GM23338 (cell line): Measurements from ENCODE around the gene EIF3K. TPM values are rescaled to one million over a fixed set of nuclear protein-coding genes. Genes with fewer than 3 reads are reported as not detected.

Experiments
- ATAC-seq: fragments of 200-7000 bp; cut with Tn5 transposase; 3 replicates; pipeline ENCODE4 v1.9.1; 2020
- DNase-seq: peaks from one replicate; pipeline ENCODE4 v3.0.0-alpha.2; 2015; ENCODE audit warnings: low spot score
- H2AFZ ChIP-seq: fragments of 200-600 bp; sonication (generic); 2 replicates; pipeline ENCODE4 v1.8.0; 2016; ENCODE audit warnings: antibody characterized with exemption, mild to moderate bottlenecking, moderate library complexity
- H3F3A ChIP-seq: fragments of 200-600 bp; sonication (generic); replicated peaks from 2 replicates; pipeline ENCODE4 v1.8.0; 2017; ENCODE audit warnings: antibody characterized with exemption, mixed run types, low read depth
- H3K27ac ChIP-seq: fragments of 200-600 bp; sonication (generic); 2 replicates; pipeline ENCODE4 v1.6.1; 2016; ENCODE audit warnings: low read depth
- H3K27me3 ChIP-seq: fragments of 200-600 bp; sonication (generic); 2 replicates; pipeline ENCODE4 v1.8.0; 2016; ENCODE audit warnings: mild to moderate bottlenecking, mixed run types, moderate library complexity; ENCODE audit not compliant: insufficient read depth
- H3K36me3 ChIP-seq: fragments of 200-600 bp; sonication (generic); 2 replicates; pipeline ENCODE4 v1.8.0; 2016; ENCODE audit warnings: mild to moderate bottlenecking; ENCODE audit not compliant: insufficient read depth
- H3K4me1 ChIP-seq: fragments of 200-600 bp; sonication (generic); 2 replicates; pipeline ENCODE4 v1.8.0; 2016; ENCODE audit warnings: mild to moderate bottlenecking, moderate library complexity; ENCODE audit not compliant: insufficient read depth
- H3K4me2 ChIP-seq: fragments of 200-600 bp; sonication (generic); 2 replicates; pipeline ENCODE4 v1.7.1; 2017; ENCODE audit warnings: mixed run types
- H3K4me3 ChIP-seq: fragments of 200-600 bp; sonication (generic); 2 replicates; pipeline ENCODE4 v1.6.1; 2016; ENCODE audit warnings: mixed run types
- H3K79me2 ChIP-seq: fragments of 200-600 bp; sonication (generic); replicated peaks from 2 replicates; pipeline ENCODE4 v1.8.0; 2017; ENCODE audit warnings: mild to moderate bottlenecking; ENCODE audit not compliant: insufficient read depth
- H3K9me2 ChIP-seq: fragments of 200-600 bp; sonication (generic); 2 replicates; pipeline ENCODE4 v1.8.0; 2017; ENCODE audit not compliant: insufficient read depth
- H4K20me1 ChIP-seq: fragments of 200-600 bp; sonication (generic); replicated peaks from 2 replicates; pipeline ENCODE4 v1.8.0; 2017; ENCODE audit warnings: mild to moderate bottlenecking; ENCODE audit not compliant: insufficient read depth
- H3K27ac Mint-ChIP-seq: 2 replicates; pipeline ENCODE4 v1.8.0; 2020; ENCODE audit warnings: inconsistent platforms, mild to moderate bottlenecking, moderate library complexity, mixed read lengths
- H3K27me3 Mint-ChIP-seq: 3 replicates; pipeline ENCODE4 v1.8.0; 2022; ENCODE audit warnings: low read depth, mild to moderate bottlenecking, moderate library complexity, mixed read lengths, inconsistent platforms; ENCODE audit not compliant: insufficient read depth, poor library complexity
- H3K36me3 Mint-ChIP-seq: 3 replicates; pipeline ENCODE4 v1.8.0; 2021; ENCODE audit warnings: low read depth, mild to moderate bottlenecking, inconsistent platforms, moderate library complexity, mixed read lengths
- H3K4me1 Mint-ChIP-seq: 3 replicates; pipeline ENCODE4 v1.8.0; 2020; ENCODE audit warnings: mild to moderate bottlenecking, inconsistent platforms, mixed read lengths
- H3K4me3 Mint-ChIP-seq: 3 replicates; pipeline ENCODE4 v1.8.0; 2021; ENCODE audit warnings: moderate library complexity, mild to moderate bottlenecking, inconsistent platforms, mixed read lengths
- H3K9me3 Mint-ChIP-seq: 3 replicates; pipeline ENCODE4 v1.8.0; 2020; ENCODE audit warnings: moderate library complexity, mild to moderate bottlenecking, inconsistent platforms, mixed read lengths
- CREB1 ChIP-seq: fragments of 250-450 bp; sonication (Bioruptor Pico); IDR thresholded peaks from 2 replicates; pipeline ENCODE4 v1.5.0; 2020; ENCODE audit warnings: low read depth, mild to moderate bottlenecking, moderate library complexity
- EZH2phosphoT487 ChIP-seq: fragments of 200-600 bp; sonication (generic); IDR thresholded peaks from one replicate; pipeline ENCODE4 v1.8.1; 2018; ENCODE audit warnings: antibody characterized with exemption; ENCODE audit not compliant: unreplicated experiment
- JUNB ChIP-seq: IDR thresholded peaks from one replicate; pipeline ENCODE4 v1.6.1; 2016; ENCODE audit warnings: antibody characterized with exemption; ENCODE audit not compliant: unreplicated experiment
- POLR2AphosphoS5 ChIP-seq: IDR thresholded peaks from 2 replicates; pipeline ENCODE4 v1.6.1; 2016; ENCODE audit warnings: antibody characterized with exemption, low read depth
- ZNF114 ChIP-seq: fragments of 250-450 bp; sonication (Bioruptor Pico); IDR thresholded peaks from 2 replicates; pipeline ENCODE4 v1.5.0; 2020; ENCODE audit warnings: mild to moderate bottlenecking, moderate library complexity
- ZNF462 ChIP-seq: fragments of 250-450 bp; sonication (Bioruptor Pico); IDR thresholded peaks from 2 replicates; pipeline ENCODE4 v1.5.0; 2020; ENCODE audit warnings: mild to moderate bottlenecking, moderate library complexity
- polyA plus RNA-seq: library from polyadenylated mRNA; unstranded; fragments of >200 nt; fragmentation: Nextera tagmentation; extraction: Ambion mirVana; gene quantifications from 2 replicates; pipeline ENCODE4 v1.2.1, GENCODE V29; 2016
- total RNA-seq: library from RNA; depleted of rRNA; stranded (reverse); fragments of >200 nt; shearing (Covaris generic); gene quantifications from 2 replicates; pipeline ENCODE4 v1.2.3, GENCODE V29; 2014
- TF ChIP-seq, protein P1 (sequence below): IDR thresholded peaks from 2 replicates; pipeline ENCODE4 v1.6.1; 2016; ENCODE audit warnings: antibody characterized with exemption
- TF ChIP-seq, protein P2 (sequence below): IDR thresholded peaks from one replicate; pipeline ENCODE4 v1.6.1; 2018; ENCODE audit warnings: antibody characterized with exemption; ENCODE audit not compliant: unreplicated experiment

Gene EIF3K
- total and polyA plus RNA-seq, 2 experiments from 2014 or later: 226 to 509 TPM

- TF ChIP-seq ZNF462 (CRISPR knock-in tag) (no peak), ZNF114 (CRISPR knock-in tag) (no peak)
Observed at GRCh38 chr19:38614289-38614688, 4.7 kb upstream of the EIF3K start (continued).

- Mint-ChIP-seq H3K4me3 (no peak overlapping the region; the same call in 2 of the 3 replicates), H3K4me1 (peaks cover 22% of the 10 kb centered on the region), H3K27me3 (peaks cover 28% of the 10 kb centered on the region), H3K36me3 (peaks cover 13% of the 10 kb centered on the region), H3K27ac (no peak overlapping the region), H3K9me3 (no peaks in the 10 kb centered on the region)
- TF ChIP-seq ZNF114 (CRISPR knock-in tag) (no peak), POLR2AphosphoS5 (no peak)
- ATAC-seq (no peak), DNase-seq (no peak)
- H2AFZ ChIP-seq: no peak overlapping the region
- peaks cover 17% of the 10 kb centered on the region for H3F3A ChIP-seq
- H3K79me2 ChIP-seq: peaks cover 10% of the 10 kb centered on the region
- no peaks in the 10 kb centered on the region for H3K9me2 ChIP-seq
- no peak overlapping the region for H3K27ac ChIP-seq
- H3K36me3 ChIP-seq: no peaks in the 10 kb centered on the region
- H3K4me1 ChIP-seq: peaks cover 9% of the 10 kb centered on the region
- H3K4me3 ChIP-seq: no peak overlapping the region
- H3K27me3 ChIP-seq: no peaks in the 10 kb centered on the region
- peaks cover 5% of the 10 kb centered on the region for H4K20me1 ChIP-seq
- H3K4me2 ChIP-seq: no peak overlapping the region
Observed at GRCh38 chr19:38615007-38615581, 3.9 kb upstream of the EIF3K start.

DNA sequence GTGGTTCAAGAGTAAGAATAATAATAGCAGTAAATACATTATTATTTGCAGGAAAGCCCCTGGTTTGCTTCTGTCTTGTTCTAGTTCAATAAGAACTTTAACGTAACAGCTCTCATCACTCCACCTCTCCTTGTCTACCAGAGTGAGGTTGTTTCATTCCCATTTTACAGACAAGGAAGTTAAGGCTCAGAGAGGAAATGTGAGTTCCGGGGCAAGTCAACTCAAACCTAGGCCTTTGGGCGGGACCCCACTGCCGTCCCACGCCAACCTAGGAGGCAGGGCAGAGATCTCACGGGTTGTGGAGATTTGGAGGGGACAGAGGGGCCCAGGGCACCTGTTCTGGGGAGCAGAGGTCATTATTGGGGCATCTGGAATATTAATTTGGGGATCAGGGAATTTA, 2.7 kb upstream of the EIF3K start:
- no peak for ATAC-seq
- Mint-ChIP-seq H3K27me3 (peaks cover 28% of the 10 kb centered on the region), H3K4me3 (no peak overlapping the region; the same call in 2 of the 3 replicates), H3K36me3 (peaks cover 23% of the 10 kb centered on the region), H3K27ac (no peak overlapping the region), H3K4me1 (peaks cover 22% of the 10 kb centered on the region), H3K9me3 (no peaks in the 10 kb centered on the region)
- peaks cover 19% of the 10 kb centered on the region for H3F3A ChIP-seq
- H3K4me1 ChIP-seq: peaks cover 9% of the 10 kb centered on the region
- DNase-seq: no peak
- no peak overlapping the region for H2AFZ ChIP-seq
- H3K27me3 ChIP-seq: no peaks in the 10 kb centered on the region
- no peak overlapping the region for H3K4me3 ChIP-seq
- peaks cover 5% of the 10 kb centered on the region for H4K20me1 ChIP-seq
- no peaks in the 10 kb centered on the region for H3K9me2 ChIP-seq
- H3K79me2 ChIP-seq: peaks cover 13% of the 10 kb centered on the region
- H3K36me3 ChIP-seq: 0 out of 2 replicates have a peak, but pooled peaks cover 9% of the 10 kb centered on the region
- no peak overlapping the region for H3K4me2 ChIP-seq
- no peak overlapping the region for H3K27ac ChIP-seq
- TF ChIP-seq, protein P1, sequence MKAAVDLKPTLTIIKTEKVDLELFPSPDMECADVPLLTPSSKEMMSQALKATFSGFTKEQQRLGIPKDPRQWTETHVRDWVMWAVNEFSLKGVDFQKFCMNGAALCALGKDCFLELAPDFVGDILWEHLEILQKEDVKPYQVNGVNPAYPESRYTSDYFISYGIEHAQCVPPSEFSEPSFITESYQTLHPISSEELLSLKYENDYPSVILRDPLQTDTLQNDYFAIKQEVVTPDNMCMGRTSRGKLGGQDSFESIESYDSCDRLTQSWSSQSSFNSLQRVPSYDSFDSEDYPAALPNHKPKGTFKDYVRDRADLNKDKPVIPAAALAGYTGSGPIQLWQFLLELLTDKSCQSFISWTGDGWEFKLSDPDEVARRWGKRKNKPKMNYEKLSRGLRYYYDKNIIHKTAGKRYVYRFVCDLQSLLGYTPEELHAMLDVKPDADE: no peak
- TF ChIP-seq EZH2phosphoT487 (no peak), CREB1 (no peak), JUNB (no peak)
- TF ChIP-seq, protein P2, sequence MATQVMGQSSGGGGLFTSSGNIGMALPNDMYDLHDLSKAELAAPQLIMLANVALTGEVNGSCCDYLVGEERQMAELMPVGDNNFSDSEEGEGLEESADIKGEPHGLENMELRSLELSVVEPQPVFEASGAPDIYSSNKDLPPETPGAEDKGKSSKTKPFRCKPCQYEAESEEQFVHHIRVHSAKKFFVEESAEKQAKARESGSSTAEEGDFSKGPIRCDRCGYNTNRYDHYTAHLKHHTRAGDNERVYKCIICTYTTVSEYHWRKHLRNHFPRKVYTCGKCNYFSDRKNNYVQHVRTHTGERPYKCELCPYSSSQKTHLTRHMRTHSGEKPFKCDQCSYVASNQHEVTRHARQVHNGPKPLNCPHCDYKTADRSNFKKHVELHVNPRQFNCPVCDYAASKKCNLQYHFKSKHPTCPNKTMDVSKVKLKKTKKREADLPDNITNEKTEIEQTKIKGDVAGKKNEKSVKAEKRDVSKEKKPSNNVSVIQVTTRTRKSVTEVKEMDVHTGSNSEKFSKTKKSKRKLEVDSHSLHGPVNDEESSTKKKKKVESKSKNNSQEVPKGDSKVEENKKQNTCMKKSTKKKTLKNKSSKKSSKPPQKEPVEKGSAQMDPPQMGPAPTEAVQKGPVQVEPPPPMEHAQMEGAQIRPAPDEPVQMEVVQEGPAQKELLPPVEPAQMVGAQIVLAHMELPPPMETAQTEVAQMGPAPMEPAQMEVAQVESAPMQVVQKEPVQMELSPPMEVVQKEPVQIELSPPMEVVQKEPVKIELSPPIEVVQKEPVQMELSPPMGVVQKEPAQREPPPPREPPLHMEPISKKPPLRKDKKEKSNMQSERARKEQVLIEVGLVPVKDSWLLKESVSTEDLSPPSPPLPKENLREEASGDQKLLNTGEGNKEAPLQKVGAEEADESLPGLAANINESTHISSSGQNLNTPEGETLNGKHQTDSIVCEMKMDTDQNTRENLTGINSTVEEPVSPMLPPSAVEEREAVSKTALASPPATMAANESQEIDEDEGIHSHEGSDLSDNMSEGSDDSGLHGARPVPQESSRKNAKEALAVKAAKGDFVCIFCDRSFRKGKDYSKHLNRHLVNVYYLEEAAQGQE: no peak
